ENCODE results near the gene VEZT. TPM values are rescaled to one million over a fixed set of nuclear protein-coding genes. Genes with fewer than 3 reads are reported as not detected.

Gene VEZT
- total and polyA plus RNA-seq, 10 of the 15 experiments (the other 5 are each of a cell fraction or from before 2014, with no cell fraction given), result 32.8 to 134 (median 66.2) TPM

DNA sequence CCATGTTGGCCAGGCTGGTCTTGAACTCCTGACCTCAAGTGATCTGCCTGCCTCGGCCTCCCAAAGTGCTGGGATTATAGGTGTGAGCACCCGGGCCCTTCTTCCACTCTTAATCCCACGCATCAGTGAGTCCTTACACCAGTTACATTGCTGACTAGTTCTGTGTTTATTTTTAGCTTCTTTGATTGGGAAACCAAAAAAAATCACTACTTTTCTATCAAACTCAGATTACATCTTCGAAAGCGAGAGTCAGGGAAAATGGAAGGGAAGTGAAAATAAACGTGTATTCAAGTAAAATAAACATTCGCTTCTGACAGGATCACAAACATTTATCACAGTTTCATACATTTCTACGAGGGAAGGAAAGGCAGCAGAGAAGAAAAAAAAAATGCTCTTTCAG lies 32.5 kb upstream of the VEZT start:
- no peaks in the 10 kb centered on the region for H4K20me1 ChIP-seq (ENCODE audit: control insufficient read depth, insufficient read depth)
- no peaks in the 10 kb centered on the region for H3K27me3 ChIP-seq (replicated peaks in 1 of 2; ENCODE audit: control insufficient read depth in 2 of 2, insufficient read depth in 2 of 2, low read length in 1 of 2)
- ChIA-PET RAD21 (ENCODE audit: unreplicated experiment) (interaction anchor here (1.0 kb wide), 1 partner anchor 14 kb away, joined by 3 read pairs; no protein-coding TSS in a partner anchor), POLR2A (interaction anchor here (0.7 to 1.0 kb wide), 2 partner anchors 11 to 26 kb away, joined by 3 to 5 read pairs; no protein-coding TSS in a partner anchor), CTCF (no interaction called here), SMC1A (ENCODE audit: uncharacterized antibody, unreplicated experiment) (no interaction called here)
- 80% methylated on average over 8 of the region's 8 CpGs for WGBS (ENCODE audit: insufficient coverage, insufficient replicate concordance, low lambda C conversion rate, missing lambda C conversion rate)
- H2AFZ ChIP-seq (ENCODE audit: control insufficient read depth, low read depth, low read length), result no peak overlapping the region
- H3K79me2 ChIP-seq (ENCODE audit: control insufficient read depth, insufficient read depth, low read length), result no peaks in the 10 kb centered on the region
- no peak for TF ChIP-seq MEF2B (IDR thresholded peaks at IDR 0.05; ENCODE audit: partially characterized antibody, poor library complexity, severe bottlenecking)
- TF ChIP-seq RAD21 (IDR thresholded peaks at IDR 0.05; ENCODE audit: insufficient read depth, low read depth, low read length), result no peak
- no peak for TF ChIP-seq SMC3 (IDR thresholded peaks at IDR 0.05; ENCODE audit: borderline replicate concordance, low read length)
- TF ChIP-seq ZNF622 (IDR thresholded peaks at IDR 0.05), result no peak
- TF ChIP-seq, protein P1, sequence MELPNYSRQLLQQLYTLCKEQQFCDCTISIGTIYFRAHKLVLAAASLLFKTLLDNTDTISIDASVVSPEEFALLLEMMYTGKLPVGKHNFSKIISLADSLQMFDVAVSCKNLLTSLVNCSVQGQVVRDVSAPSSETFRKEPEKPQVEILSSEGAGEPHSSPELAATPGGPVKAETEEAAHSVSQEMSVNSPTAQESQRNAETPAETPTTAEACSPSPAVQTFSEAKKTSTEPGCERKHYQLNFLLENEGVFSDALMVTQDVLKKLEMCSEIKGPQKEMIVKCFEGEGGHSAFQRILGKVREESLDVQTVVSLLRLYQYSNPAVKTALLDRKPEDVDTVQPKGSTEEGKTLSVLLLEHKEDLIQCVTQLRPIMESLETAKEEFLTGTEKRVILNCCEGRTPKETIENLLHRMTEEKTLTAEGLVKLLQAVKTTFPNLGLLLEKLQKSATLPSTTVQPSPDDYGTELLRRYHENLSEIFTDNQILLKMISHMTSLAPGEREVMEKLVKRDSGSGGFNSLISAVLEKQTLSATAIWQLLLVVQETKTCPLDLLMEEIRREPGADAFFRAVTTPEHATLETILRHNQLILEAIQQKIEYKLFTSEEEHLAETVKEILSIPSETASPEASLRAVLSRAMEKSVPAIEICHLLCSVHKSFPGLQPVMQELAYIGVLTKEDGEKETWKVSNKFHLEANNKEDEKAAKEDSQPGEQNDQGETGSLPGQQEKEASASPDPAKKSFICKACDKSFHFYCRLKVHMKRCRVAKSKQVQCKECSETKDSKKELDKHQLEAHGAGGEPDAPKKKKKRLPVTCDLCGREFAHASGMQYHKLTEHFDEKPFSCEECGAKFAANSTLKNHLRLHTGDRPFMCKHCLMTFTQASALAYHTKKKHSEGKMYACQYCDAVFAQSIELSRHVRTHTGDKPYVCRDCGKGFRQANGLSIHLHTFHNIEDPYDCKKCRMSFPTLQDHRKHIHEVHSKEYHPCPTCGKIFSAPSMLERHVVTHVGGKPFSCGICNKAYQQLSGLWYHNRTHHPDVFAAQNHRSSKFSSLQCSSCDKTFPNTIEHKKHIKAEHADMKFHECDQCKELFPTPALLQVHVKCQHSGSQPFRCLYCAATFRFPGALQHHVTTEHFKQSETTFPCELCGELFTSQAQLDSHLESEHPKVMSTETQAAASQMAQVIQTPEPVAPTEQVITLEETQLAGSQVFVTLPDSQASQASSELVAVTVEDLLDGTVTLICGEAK (IDR thresholded peaks at IDR 0.05; ENCODE audit: borderline replicate concordance), result no peak
- no peak for TF ChIP-seq RBBP5 (conservative IDR thresholded peaks at IDR 0.05)
- no peak for TF ChIP-seq SUPT20H (IDR thresholded peaks at IDR 0.05; ENCODE audit: borderline replicate concordance, control insufficient read depth, low read depth, low read length)
- no peak for TF ChIP-seq NFIC (IDR thresholded peaks at IDR 0.05; ENCODE audit: low read depth, low read length)
- no peak for TF ChIP-seq MTA2 (IDR thresholded peaks at IDR 0.05; ENCODE audit: low read depth)
- TF ChIP-seq KLF5 (IDR thresholded peaks at IDR 0.05; ENCODE audit: partially characterized antibody), result no peak
- TF ChIP-seq CREM (IDR thresholded peaks at IDR 0.05; ENCODE audit: low read depth), result no peak
- TF ChIP-seq, protein P2, sequence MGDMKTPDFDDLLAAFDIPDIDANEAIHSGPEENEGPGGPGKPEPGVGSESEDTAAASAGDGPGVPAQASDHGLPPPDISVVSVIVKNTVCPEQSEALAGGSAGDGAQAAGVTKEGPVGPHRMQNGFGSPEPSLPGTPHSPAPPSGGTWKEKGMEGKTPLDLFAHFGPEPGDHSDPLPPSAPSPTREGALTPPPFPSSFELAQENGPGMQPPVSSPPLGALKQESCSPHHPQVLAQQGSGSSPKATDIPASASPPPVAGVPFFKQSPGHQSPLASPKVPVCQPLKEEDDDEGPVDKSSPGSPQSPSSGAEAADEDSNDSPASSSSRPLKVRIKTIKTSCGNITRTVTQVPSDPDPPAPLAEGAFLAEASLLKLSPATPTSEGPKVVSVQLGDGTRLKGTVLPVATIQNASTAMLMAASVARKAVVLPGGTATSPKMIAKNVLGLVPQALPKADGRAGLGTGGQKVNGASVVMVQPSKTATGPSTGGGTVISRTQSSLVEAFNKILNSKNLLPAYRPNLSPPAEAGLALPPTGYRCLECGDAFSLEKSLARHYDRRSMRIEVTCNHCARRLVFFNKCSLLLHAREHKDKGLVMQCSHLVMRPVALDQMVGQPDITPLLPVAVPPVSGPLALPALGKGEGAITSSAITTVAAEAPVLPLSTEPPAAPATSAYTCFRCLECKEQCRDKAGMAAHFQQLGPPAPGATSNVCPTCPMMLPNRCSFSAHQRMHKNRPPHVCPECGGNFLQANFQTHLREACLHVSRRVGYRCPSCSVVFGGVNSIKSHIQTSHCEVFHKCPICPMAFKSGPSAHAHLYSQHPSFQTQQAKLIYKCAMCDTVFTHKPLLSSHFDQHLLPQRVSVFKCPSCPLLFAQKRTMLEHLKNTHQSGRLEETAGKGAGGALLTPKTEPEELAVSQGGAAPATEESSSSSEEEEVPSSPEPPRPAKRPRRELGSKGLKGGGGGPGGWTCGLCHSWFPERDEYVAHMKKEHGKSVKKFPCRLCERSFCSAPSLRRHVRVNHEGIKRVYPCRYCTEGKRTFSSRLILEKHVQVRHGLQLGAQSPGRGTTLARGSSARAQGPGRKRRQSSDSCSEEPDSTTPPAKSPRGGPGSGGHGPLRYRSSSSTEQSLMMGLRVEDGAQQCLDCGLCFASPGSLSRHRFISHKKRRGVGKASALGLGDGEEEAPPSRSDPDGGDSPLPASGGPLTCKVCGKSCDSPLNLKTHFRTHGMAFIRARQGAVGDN (IDR thresholded peaks at IDR 0.05), result no peak
- no TSS peak for BruUV-seq (replicated peaks)
- DNase-seq (ENCODE audit: low read depth, low spot score), result no peak
- in situ Hi-C loops (cut with MboI) (no loop called here), intact Hi-C loops (cut with micrococcal nuclease; ENCODE audit: unreplicated experiment) (no loop called here)
- ATAC-seq, result no peak
- no peaks in the 10 kb centered on the region; the same call in 2 of the 3 replicates for H3K9me3 ChIP-seq (replicated peaks; ENCODE audit: control insufficient read depth, insufficient read depth, low read length)
- H3K4me3 ChIP-seq, result no peak overlapping the region
- H3K4me2 ChIP-seq (ENCODE audit: control insufficient read depth, insufficient read depth), result no peak overlapping the region
- peaks cover 16% of the 10 kb centered on the region for H3K4me1 ChIP-seq (ENCODE audit: control insufficient read depth, insufficient read depth, low read length)
- no peaks in the 10 kb centered on the region for H3K36me3 ChIP-seq (ENCODE audit: control insufficient read depth in 2 of 2, insufficient read depth in 2 of 2, low read length in 1 of 2)
- FAIRE-seq, result no peak
- H3K27ac ChIP-seq (ENCODE audit: control insufficient read depth, insufficient read depth), result no peak overlapping the region
- no peak overlapping the region for H3K9ac ChIP-seq (ENCODE audit: control insufficient read depth, insufficient read depth, low read length)
